Ishikawa (cell line): ENCODE data around the gene STRN3.

ENCODE experiments used
- CEBPB ChIP-seq: IDR thresholded peaks from 2 replicates; pipeline ENCODE4 v1.6.1; 2012
- CREB1 ChIP-seq: IDR thresholded peaks from 2 replicates; pipeline ENCODE4 v1.6.1; 2012; ENCODE audit warnings: low read depth
- EGR1 ChIP-seq: IDR thresholded peaks from 2 replicates; pipeline ENCODE4 v1.6.1; 2012
- EP300 ChIP-seq: IDR thresholded peaks from 2 replicates; pipeline ENCODE4 v1.6.1; 2012; ENCODE audit warnings: borderline replicate concordance
- FOXM1 ChIP-seq: IDR thresholded peaks from 2 replicates; pipeline ENCODE4 v1.6.1; 2012; ENCODE audit warnings: low read depth, borderline replicate concordance
- NFIC ChIP-seq: IDR thresholded peaks from 2 replicates; pipeline ENCODE4 v1.6.1; 2012
- RAD21 ChIP-seq: IDR thresholded peaks from 2 replicates; pipeline ENCODE4 v1.6.1; 2012; ENCODE audit warnings: low read depth
- TAF1 ChIP-seq: IDR thresholded peaks from 2 replicates; pipeline ENCODE4 v1.6.1; 2012; ENCODE audit warnings: low read depth, mild to moderate bottlenecking
- TCF12 ChIP-seq: IDR thresholded peaks from 2 replicates; pipeline ENCODE4 v1.6.1; 2012; ENCODE audit warnings: low read depth
- TEAD4 ChIP-seq: IDR thresholded peaks from 2 replicates; pipeline ENCODE4 v1.6.1; 2012
- YY1 ChIP-seq: IDR thresholded peaks from 2 replicates; pipeline ENCODE4 v1.6.1; 2012; ENCODE audit warnings: low read depth
- ZBTB7A ChIP-seq: IDR thresholded peaks from 2 replicates; pipeline ENCODE4 v1.6.1; 2012; ENCODE audit warnings: low read depth
- TF ChIP-seq, protein P1 (sequence below): IDR thresholded peaks from 2 replicates; pipeline ENCODE4 v1.6.1; 2012
- TF ChIP-seq, protein P2 (sequence below): IDR thresholded peaks from 2 replicates; pipeline ENCODE4 v1.6.1; 2012
- TF ChIP-seq, protein P3 (sequence below): IDR thresholded peaks from 2 replicates; pipeline ENCODE4 v1.6.1; 2012; ENCODE audit warnings: low read depth, mild to moderate bottlenecking

STRN3 gene, protein sequence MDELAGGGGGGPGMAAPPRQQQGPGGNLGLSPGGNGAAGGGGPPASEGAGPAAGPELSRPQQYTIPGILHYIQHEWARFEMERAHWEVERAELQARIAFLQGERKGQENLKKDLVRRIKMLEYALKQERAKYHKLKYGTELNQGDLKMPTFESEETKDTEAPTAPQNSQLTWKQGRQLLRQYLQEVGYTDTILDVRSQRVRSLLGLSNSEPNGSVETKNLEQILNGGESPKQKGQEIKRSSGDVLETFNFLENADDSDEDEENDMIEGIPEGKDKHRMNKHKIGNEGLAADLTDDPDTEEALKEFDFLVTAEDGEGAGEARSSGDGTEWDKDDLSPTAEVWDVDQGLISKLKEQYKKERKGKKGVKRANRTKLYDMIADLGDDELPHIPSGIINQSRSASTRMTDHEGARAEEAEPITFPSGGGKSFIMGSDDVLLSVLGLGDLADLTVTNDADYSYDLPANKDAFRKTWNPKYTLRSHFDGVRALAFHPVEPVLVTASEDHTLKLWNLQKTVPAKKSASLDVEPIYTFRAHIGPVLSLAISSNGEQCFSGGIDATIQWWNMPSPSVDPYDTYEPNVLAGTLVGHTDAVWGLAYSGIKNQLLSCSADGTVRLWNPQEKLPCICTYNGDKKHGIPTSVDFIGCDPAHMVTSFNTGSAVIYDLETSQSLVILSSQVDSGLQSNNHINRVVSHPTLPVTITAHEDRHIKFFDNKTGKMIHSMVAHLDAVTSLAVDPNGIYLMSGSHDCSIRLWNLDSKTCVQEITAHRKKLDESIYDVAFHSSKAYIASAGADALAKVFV

DNA sequence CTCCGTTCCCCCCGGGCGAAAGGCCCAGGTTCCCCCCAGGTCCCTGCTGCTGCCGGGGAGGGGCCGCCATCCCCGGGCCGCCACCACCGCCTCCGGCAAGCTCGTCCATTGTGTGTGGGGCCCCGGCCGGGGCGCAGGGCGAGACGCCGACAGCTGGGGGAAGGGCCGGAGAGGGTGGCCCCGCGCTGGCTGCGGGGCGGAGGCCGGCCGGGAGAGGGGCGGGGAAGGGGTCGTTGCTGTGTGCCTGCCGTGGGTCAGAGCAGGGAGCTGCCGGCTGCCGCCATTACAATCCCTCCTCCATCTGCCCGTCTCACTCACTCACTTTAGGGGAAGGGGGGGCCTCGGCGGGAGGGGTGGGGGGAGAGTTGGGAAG is at the start of gene STRN3:
TSS of gene STRN3 (minus strand) at position 303 of the 373 bp plus-strand sequence. CDS start at position 109, 194 bp downstream.
- TF ChIP-seq CEBPB (no peak), TAF1 (peak; percentile 53; the same call in 1 of the 2 replicates), ZBTB7A (0 out of 2 replicates have a peak, but pooled peaks have one; percentile 53), EP300 (no peak), YY1 (peak; percentile 86), CREB1 (no peak), TCF12 (no peak), TEAD4 (no peak)
- TF ChIP-seq, protein P1, sequence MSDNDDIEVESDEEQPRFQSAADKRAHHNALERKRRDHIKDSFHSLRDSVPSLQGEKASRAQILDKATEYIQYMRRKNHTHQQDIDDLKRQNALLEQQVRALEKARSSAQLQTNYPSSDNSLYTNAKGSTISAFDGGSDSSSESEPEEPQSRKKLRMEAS: no peak
- TF ChIP-seq, protein P2, sequence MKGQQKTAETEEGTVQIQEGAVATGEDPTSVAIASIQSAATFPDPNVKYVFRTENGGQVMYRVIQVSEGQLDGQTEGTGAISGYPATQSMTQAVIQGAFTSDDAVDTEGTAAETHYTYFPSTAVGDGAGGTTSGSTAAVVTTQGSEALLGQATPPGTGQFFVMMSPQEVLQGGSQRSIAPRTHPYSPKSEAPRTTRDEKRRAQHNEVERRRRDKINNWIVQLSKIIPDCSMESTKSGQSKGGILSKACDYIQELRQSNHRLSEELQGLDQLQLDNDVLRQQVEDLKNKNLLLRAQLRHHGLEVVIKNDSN: no peak

DNA sequence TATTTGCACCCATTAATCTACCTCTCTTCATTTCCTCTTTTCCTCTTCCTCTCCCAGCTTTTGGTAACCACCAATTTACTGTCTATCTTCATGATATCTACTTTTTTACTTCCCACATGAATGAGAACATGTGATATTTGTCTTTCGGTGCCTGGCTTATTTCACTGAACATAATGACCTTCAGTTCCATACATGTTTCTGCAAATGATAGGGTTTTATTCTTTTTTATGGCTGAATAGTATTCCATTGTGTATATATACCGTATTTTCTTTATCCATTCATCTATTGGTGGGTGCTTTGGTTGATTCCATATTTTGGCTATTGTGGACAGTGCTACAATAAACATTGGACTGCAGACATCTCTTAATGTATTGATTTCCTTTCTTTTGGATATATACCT is 49.0 kb upstream of the STRN3 start:
- TF ChIP-seq ZBTB7A (no peak), TCF12 (no peak), NFIC (no peak), YY1 (no peak), CREB1 (no peak), EGR1 (no peak), RAD21 (no peak), FOXM1 (no peak)
- TF ChIP-seq, protein P1: no peak
- TF ChIP-seq, protein P3, sequence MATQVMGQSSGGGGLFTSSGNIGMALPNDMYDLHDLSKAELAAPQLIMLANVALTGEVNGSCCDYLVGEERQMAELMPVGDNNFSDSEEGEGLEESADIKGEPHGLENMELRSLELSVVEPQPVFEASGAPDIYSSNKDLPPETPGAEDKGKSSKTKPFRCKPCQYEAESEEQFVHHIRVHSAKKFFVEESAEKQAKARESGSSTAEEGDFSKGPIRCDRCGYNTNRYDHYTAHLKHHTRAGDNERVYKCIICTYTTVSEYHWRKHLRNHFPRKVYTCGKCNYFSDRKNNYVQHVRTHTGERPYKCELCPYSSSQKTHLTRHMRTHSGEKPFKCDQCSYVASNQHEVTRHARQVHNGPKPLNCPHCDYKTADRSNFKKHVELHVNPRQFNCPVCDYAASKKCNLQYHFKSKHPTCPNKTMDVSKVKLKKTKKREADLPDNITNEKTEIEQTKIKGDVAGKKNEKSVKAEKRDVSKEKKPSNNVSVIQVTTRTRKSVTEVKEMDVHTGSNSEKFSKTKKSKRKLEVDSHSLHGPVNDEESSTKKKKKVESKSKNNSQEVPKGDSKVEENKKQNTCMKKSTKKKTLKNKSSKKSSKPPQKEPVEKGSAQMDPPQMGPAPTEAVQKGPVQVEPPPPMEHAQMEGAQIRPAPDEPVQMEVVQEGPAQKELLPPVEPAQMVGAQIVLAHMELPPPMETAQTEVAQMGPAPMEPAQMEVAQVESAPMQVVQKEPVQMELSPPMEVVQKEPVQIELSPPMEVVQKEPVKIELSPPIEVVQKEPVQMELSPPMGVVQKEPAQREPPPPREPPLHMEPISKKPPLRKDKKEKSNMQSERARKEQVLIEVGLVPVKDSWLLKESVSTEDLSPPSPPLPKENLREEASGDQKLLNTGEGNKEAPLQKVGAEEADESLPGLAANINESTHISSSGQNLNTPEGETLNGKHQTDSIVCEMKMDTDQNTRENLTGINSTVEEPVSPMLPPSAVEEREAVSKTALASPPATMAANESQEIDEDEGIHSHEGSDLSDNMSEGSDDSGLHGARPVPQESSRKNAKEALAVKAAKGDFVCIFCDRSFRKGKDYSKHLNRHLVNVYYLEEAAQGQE: no peak
- TF ChIP-seq, protein P2: no peak

DNA sequence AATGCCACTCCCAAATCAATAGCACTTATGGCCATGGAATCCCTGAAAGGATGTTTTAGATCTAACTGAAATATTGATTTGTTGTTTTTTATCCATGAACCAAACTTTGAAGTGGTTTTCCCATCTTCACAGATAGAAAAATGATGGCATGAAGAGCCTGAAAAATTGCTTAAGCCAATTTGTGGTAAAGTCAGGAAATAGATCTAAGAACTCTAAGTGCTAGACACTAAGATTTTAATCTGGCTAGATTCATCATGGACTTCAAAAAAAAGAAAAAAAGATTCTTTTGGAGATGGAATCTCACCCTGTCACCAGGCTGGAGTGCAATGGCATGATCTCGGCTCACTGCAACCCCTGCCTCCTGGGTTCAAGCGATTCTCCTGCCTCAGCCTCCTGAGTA is 45.0 kb upstream of the STRN3 start:
- TF ChIP-seq NFIC: no peak
- TF ChIP-seq, protein P1: no peak

DNA sequence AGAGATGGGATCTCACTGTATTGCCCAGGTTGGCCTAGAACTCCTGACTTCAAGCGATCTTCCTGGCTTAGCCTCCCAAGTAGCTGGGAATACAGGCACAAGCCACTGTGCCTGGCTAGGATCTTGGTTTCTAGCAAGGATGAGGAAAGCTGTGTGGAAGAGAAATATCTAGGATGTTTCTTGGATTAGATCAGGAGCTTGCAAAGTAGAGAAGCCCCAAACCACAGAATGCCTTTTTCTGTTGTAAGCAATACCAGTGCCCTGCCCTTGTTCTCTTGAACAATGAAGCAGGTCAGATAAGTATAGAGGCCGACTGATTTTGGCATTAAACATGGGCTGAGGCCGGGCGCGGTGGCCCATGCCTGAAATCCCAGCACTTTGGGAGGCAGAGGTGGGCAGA is 44.3 kb upstream of the STRN3 start:
- TF ChIP-seq TAF1: no peak
- TF ChIP-seq NFIC: no peak
- TF ChIP-seq CEBPB: no peak
- TF ChIP-seq, protein P1: no peak
- TF ChIP-seq EP300: no peak
- no peak for TF ChIP-seq ZBTB7A
- TF ChIP-seq YY1: no peak
- no peak for TF ChIP-seq RAD21
- no peak for TF ChIP-seq TEAD4
- no peak for TF ChIP-seq FOXM1
- no peak for TF ChIP-seq EGR1
- TF ChIP-seq, protein P3: no peak
- TF ChIP-seq, protein P2: no peak

DNA sequence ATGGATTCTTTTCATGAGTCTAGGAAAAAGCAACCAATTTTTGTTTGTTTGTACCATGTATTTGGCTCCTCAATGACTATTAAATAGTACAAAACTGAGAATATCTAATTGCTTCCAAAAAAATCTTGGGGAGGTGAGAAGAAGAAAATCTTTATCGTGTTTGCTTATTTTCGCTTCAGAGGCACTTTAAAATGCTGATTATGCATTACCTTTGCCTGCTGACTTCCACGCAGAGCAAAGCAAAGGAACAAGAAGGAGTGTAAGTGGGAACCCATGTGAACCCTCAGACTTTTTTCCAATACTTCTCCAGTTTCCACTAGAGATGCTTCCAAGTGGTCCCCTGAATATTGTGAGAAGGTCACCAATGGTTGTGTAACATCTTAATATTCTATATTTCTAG is 43.2 kb upstream of the STRN3 start:
- TF ChIP-seq, protein P1: no peak
- TF ChIP-seq EP300: no peak
- TF ChIP-seq TAF1: no peak
- no peak for TF ChIP-seq CEBPB
- no peak for TF ChIP-seq TCF12
- TF ChIP-seq, protein P3: no peak
- no peak for TF ChIP-seq YY1
- no peak for TF ChIP-seq EGR1
- no peak for TF ChIP-seq NFIC
- TF ChIP-seq TEAD4: no peak
- TF ChIP-seq ZBTB7A: no peak
- no peak for TF ChIP-seq FOXM1
- no peak for TF ChIP-seq RAD21
- TF ChIP-seq, protein P2: no peak
- no peak for TF ChIP-seq CREB1
